Measurements from ENCODE around the gene JSRP1. TPM values are rescaled to one million over a fixed set of nuclear protein-coding genes. Genes with fewer than 3 reads are reported as not detected.

The JSRP1 gene
- polyA plus RNA-seq, 1 of the 3 experiments (the other 2 are of a cell fraction) = 0.76 TPM

GRCh38 chr19:2221918-2222317, 34.3 kb downstream of the JSRP1 start:
- Histone ChIP-seq H3K27ac (ENCODE audit: low read depth in 2 of 2, low read length in 1 of 2) (peak overlapping the region in 1 of 2 experiments; percentile 44; a peak in 1 of 4 replicates), H3K36me3 (replicated peaks in 1 of 2; ENCODE audit: control insufficient read depth in 1 of 2, insufficient read depth in 2 of 2, low read length in 1 of 2) (peaks cover 3 to 53% of the 10 kb centered on the region in 2 experiments), H3F3A (replicated peaks; ENCODE audit: insufficient read depth) (no peaks in the 10 kb centered on the region), H3K9ac (no peak overlapping the region), H3K79me2 (ENCODE audit: insufficient read depth) (no peaks in the 10 kb centered on the region), H3K27me3 (ENCODE audit: insufficient read depth) (no peaks in the 10 kb centered on the region), H3K9me3 (no peaks in the 10 kb centered on the region), H3K4me2 (no peak overlapping the region), H4K20me1 (ENCODE audit: insufficient read depth) (no peaks in the 10 kb centered on the region), H3K4me1 (ENCODE audit: control insufficient read depth in 1 of 2, insufficient read depth in 2 of 2, low read depth in 1 of 2, low read length in 1 of 2) (peaks cover 0 to 13% of the 10 kb centered on the region in 2 experiments; a peak in 1 of 4 replicates), H2AFZ (ENCODE audit: low read depth) (no peak overlapping the region), H3K4me3 (ENCODE audit: low read depth in 2 of 2, low read length in 1 of 2) (no peak overlapping the region), H3K9me2 (no peaks in the 10 kb centered on the region)
- POLR2A ChIA-PET = no interaction called here
- TF ChIP-seq SMC3 (IDR thresholded peaks at IDR 0.05; ENCODE audit: low read depth, low read length) (peak; percentile 20), CTCF (IDR thresholded peaks at IDR 0.05) (peak; percentile 40), MXI1 (IDR thresholded peaks at IDR 0.05; ENCODE audit: low read depth, low read length) (no peak), RAD21 (IDR thresholded peaks at IDR 0.05; ENCODE audit: low read length) (peak; percentile 15; the same call in 1 of the 2 replicates)
- DNase-seq = peak; percentile 70
- CTCF ChIA-PET = interaction anchor here (0.7 to 3.8 kb wide), 9 partner anchors 8 to 94 kb away, joined by 3 to 31 read pairs (median 5); no protein-coding TSS in a partner anchor
- whole genome bisulfite sequencing (ENCODE audit: low lambda C conversion rate) = 91% methylated on average over 12 of the region's 20 CpGs

GRCh38 chr19:2221250-2221831, 34.9 kb downstream of the JSRP1 start:
- Histone ChIP-seq H3K4me1 (ENCODE audit: control insufficient read depth in 1 of 2, insufficient read depth in 2 of 2, low read depth in 1 of 2, low read length in 1 of 2) (peaks cover 0 to 13% of the 10 kb centered on the region in 2 experiments; a peak in 1 of 4 replicates), H4K20me1 (ENCODE audit: insufficient read depth) (no peaks in the 10 kb centered on the region), H3K79me2 (ENCODE audit: insufficient read depth) (no peaks in the 10 kb centered on the region), H3K9me2 (no peaks in the 10 kb centered on the region), H3K4me2 (no peak overlapping the region), H3F3A (replicated peaks; ENCODE audit: insufficient read depth) (no peaks in the 10 kb centered on the region), H3K27me3 (ENCODE audit: insufficient read depth) (no peaks in the 10 kb centered on the region), H3K36me3 (replicated peaks in 1 of 2; ENCODE audit: control insufficient read depth in 1 of 2, insufficient read depth in 2 of 2, low read length in 1 of 2) (peaks cover 3 to 53% of the 10 kb centered on the region in 2 experiments), H3K9ac (no peak overlapping the region), H3K27ac (ENCODE audit: low read depth in 2 of 2, low read length in 1 of 2) (peak overlapping the region in 1 of 2 experiments; percentile 44; a peak in 2 of 4 replicates), H2AFZ (ENCODE audit: low read depth) (no peak overlapping the region), H3K9me3 (no peaks in the 10 kb centered on the region), H3K4me3 (ENCODE audit: low read depth in 2 of 2, low read length in 1 of 2) (no peak overlapping the region)
- CTCF ChIA-PET = interaction anchor here (0.7 to 3.8 kb wide), 9 partner anchors 8 to 94 kb away, joined by 3 to 31 read pairs (median 5); no protein-coding TSS in a partner anchor
- WGBS (ENCODE audit: low lambda C conversion rate) = 81% methylated on average over 6 of the region's 20 CpGs
- DNase-seq = peak; percentile 75
- POLR2A ChIA-PET = no interaction called here
- TF ChIP-seq EZH2phosphoT487 (IDR thresholded peaks at IDR 0.05; ENCODE audit: borderline replicate concordance, low read depth) = no peak
- no peak for TF ChIP-seq TAF1 (IDR thresholded peaks at IDR 0.05; ENCODE audit: borderline replicate concordance, low read depth, low read length)
- TF ChIP-seq GABPA (IDR thresholded peaks at IDR 0.05; ENCODE audit: low read depth) = no peak
- no peak for TF ChIP-seq FOSL2 (IDR thresholded peaks at IDR 0.05; ENCODE audit: borderline replicate concordance, low read depth)
- no peak for TF ChIP-seq YY1 (IDR thresholded peaks at IDR 0.05; ENCODE audit: low read depth)
- TF ChIP-seq JUND (IDR thresholded peaks at IDR 0.05) = no peak
- no peak for TF ChIP-seq REST (IDR thresholded peaks at IDR 0.05; ENCODE audit: low read depth, low read length)
- TF ChIP-seq FOXJ3 (CRISPR knock-in tag; IDR thresholded peaks at IDR 0.05) = no peak
- TF ChIP-seq SMC3 (IDR thresholded peaks at IDR 0.05; ENCODE audit: low read depth, low read length) = no peak
- TF ChIP-seq GATA2 (CRISPR knock-in tag; IDR thresholded peaks at IDR 0.05) = no peak
- TF ChIP-seq TEAD4 (IDR thresholded peaks at IDR 0.05; ENCODE audit: borderline replicate concordance, insufficient read depth) = no peak
- no peak for TF ChIP-seq PBX3 (IDR thresholded peaks at IDR 0.05)
- TF ChIP-seq IRF3 (IDR thresholded peaks at IDR 0.05; ENCODE audit: low read depth, low read length) = no peak
- TF ChIP-seq CTCF (IDR thresholded peaks at IDR 0.05) = no peak
